ENCODE data around the gene STAT2. TPM values are rescaled to one million over a fixed set of nuclear protein-coding genes. Genes with fewer than 3 reads are reported as not detected.

Gene STAT2
- total and polyA plus RNA-seq, 10 of the 15 experiments (the other 5 are each of a cell fraction or from before 2014, with no cell fraction given) = 16.9 to 106 (median 77.9) TPM

GRCh38 chr12:56333679-56334489 is 26.0 kb downstream of the STAT2 start, which contains the start of gene PAN2 (continued):
- TF ChIP-seq IRF5 (IDR thresholded peaks at IDR 0.05; ENCODE audit: borderline replicate concordance) (no peak), ATF7 (IDR thresholded peaks at IDR 0.05; ENCODE audit: low read depth) (peak; percentile 94), HDAC6 (IDR thresholded peaks at IDR 0.05; ENCODE audit: unreplicated experiment) (peak; percentile 53), CREB1 (IDR thresholded peaks at IDR 0.05; ENCODE audit: low read depth) (peak; percentile 94), SUZ12 (IDR thresholded peaks at IDR 0.05; ENCODE audit: unreplicated experiment) (no peak), POU2F2 (IDR thresholded peaks at IDR 0.05; ENCODE audit: borderline replicate concordance, low read depth, low read length) (peak; percentile 57; the same call in 1 of the 3 replicates), NR2C1 (IDR thresholded peaks at IDR 0.05) (peak; percentile 83), PBX3 (IDR thresholded peaks at IDR 0.05; ENCODE audit: insufficient replicate concordance, low read depth, low read length) (no peak), DPF2 (IDR thresholded peaks at IDR 0.05) (0 out of 2 replicates have a peak, but pooled peaks have one; percentile 38), PRDM15 (CRISPR knock-in tag; IDR thresholded peaks at IDR 0.05) (no peak), KDM1A (IDR thresholded peaks at IDR 0.05; ENCODE audit: borderline replicate concordance) (no peak), ASH2L (IDR thresholded peaks at IDR 0.05; ENCODE audit: borderline replicate concordance, low read depth) (no peak; the same call in 1 of the 2 replicates), SIX5 (IDR thresholded peaks at IDR 0.05; ENCODE audit: low read depth, low read length, severe bottlenecking) (no peak), EED (IDR thresholded peaks at IDR 0.05; ENCODE audit: low read depth) (peak; percentile 46), KAT2A (conservative IDR thresholded peaks at IDR 0.05; ENCODE audit: control insufficient read depth, low read depth, low read length) (no peak), NFYA (IDR thresholded peaks at IDR 0.05; ENCODE audit: borderline replicate concordance, low read depth, low read length) (no peak), RAD21 (IDR thresholded peaks at IDR 0.05; ENCODE audit: insufficient read depth, low read depth, low read length) (peak; percentile 33; the same call in 1 of the 2 replicates), MEF2A (IDR thresholded peaks at IDR 0.05; ENCODE audit: insufficient read depth, low read depth, low read length) (0 out of 2 replicates have a peak, but pooled peaks have one; percentile 42), CBX5 (IDR thresholded peaks at IDR 0.05; ENCODE audit: low read depth) (no peak), RBBP5 (conservative IDR thresholded peaks at IDR 0.05) (no peak), CHD1 (IDR thresholded peaks at IDR 0.05; ENCODE audit: low read depth, low read length) (no peak; the same call in 1 of the 2 replicates), NR2C2 (IDR thresholded peaks at IDR 0.05; ENCODE audit: borderline replicate concordance, control insufficient read depth, insufficient read length, low read depth) (no peak), TCF3 (IDR thresholded peaks at IDR 0.05; ENCODE audit: borderline replicate concordance, insufficient read depth, low read depth, low read length) (peak; percentile 17; the same call in 1 of the 2 replicates), CBFB (IDR thresholded peaks at IDR 0.05; ENCODE audit: low read depth) (no peak; the same call in none of the 2 replicates), NRF1 (conservative IDR thresholded peaks at IDR 0.05; ENCODE audit: low read depth, low read length) (0 out of 2 replicates have a peak, but pooled peaks have one; percentile 11)

Data from GM12878 (cell line).